H54 (cell line): ENCODE data around the gene TULP3.

ENCODE experiments used
- DNase-seq: peaks from one replicate; pipeline ENCODE4 v3.0.0; 2011; ENCODE audit warnings: low spot score, mixed read lengths; ENCODE audit not compliant: insufficient read length
- FAIRE-seq: peaks from 3 replicates; lab custom pipeline; 2011; peaks lifted over from hg19 to GRCh38; lab: Jason Lieb, UNC
- POLR2A ChIP-seq: IDR thresholded peaks from 2 replicates; pipeline ENCODE4 v1.6.1; 2011; ENCODE audit warnings: low read depth, mild to moderate bottlenecking, low read length

The TULP3 gene

GRCh38 chr12:2890388-2891239, at the start of gene TULP3:
TULP3 (plus strand) TSS chr12:2890891; CDS start chr12:2890948, 57 bp downstream.
- TF ChIP-seq POLR2A: peak; percentile 92
- peak; percentile 83 for FAIRE-seq
- peak; percentile 93 for DNase-seq

- no peak for FAIRE-seq
- no peak for TF ChIP-seq POLR2A
- DNase-seq: no peak
Observed at GRCh38 chr12:2841056-2841650, 49.5 kb upstream of the TULP3 start.

- no peak for DNase-seq
- TF ChIP-seq POLR2A: no peak
- no peak for FAIRE-seq
Observed at GRCh38 chr12:2842948-2843347, 47.7 kb upstream of the TULP3 start.

GRCh38 chr12:2844786-2845185, 45.9 kb upstream of the TULP3 start:
- DNase-seq (no peak), FAIRE-seq (no peak)
- no peak for TF ChIP-seq POLR2A

GRCh38 chr12:2845280-2845679, 45.4 kb upstream of the TULP3 start:
- DNase-seq: no peak
- no peak for TF ChIP-seq POLR2A
- FAIRE-seq: no peak

GRCh38 chr12:2851931-2852330, 38.8 kb upstream of the TULP3 start:
- no peak for FAIRE-seq
- TF ChIP-seq POLR2A: no peak

GRCh38 chr12:2853626-2854025, 37.1 kb upstream of the TULP3 start:
- peak; percentile 86 for DNase-seq
- FAIRE-seq: no peak
- TF ChIP-seq POLR2A: no peak

More at GRCh38 chr12:2851931-2852330, 38.8 kb upstream of the TULP3 start:
- no peak for DNase-seq

GRCh38 chr12:2854669-2855453, 35.8 kb upstream of the TULP3 start:
- FAIRE-seq (no peak), DNase-seq (no peak)
- TF ChIP-seq POLR2A: no peak

GRCh38 chr12:2855546-2855945, 35.1 kb upstream of the TULP3 start:
- DNase-seq (no peak), FAIRE-seq (no peak)
- TF ChIP-seq POLR2A: no peak

- DNase-seq (peak; percentile 42), FAIRE-seq (no peak)
- TF ChIP-seq POLR2A: no peak
Observed at GRCh38 chr12:2856051-2856450, 34.6 kb upstream of the TULP3 start.

GRCh38 chr12:2857021-2857431, 33.7 kb upstream of the TULP3 start, which contains the start of gene TEX52:
TEX52 (minus strand) TSS chr12:2857039; CDS start chr12:2857026, 13 bp downstream.
- FAIRE-seq (no peak), DNase-seq (no peak)
- no peak for TF ChIP-seq POLR2A

GRCh38 chr12:2857576-2857975, 33.1 kb upstream of the TULP3 start:
- TF ChIP-seq POLR2A: no peak
- FAIRE-seq (no peak), DNase-seq (no peak)

GRCh38 chr12:2858334-2858733, 32.4 kb upstream of the TULP3 start:
- FAIRE-seq (no peak), DNase-seq (no peak)
- TF ChIP-seq POLR2A: no peak

- no peak for DNase-seq
- no peak for TF ChIP-seq POLR2A
- no peak for FAIRE-seq
Observed at GRCh38 chr12:2858944-2859421, 31.7 kb upstream of the TULP3 start.
